CD4-positive, CD25-positive, alpha-beta regulatory T cell (primary cell): Measurements from ENCODE around the gene CD300C. TPM values are rescaled to one million over a fixed set of nuclear protein-coding genes. Genes with fewer than 3 reads are reported as not detected.
"Not testable (repeated sequence)": the region's sequence is repeated elsewhere in the genome, so short reads cannot be mapped to it uniquely, and the experiment has no call there.

Source experiments
- ATAC-seq, 2 donors: fragments of 150-1000 bp; cut with Tn5 transposase; one replicate each; pipeline ENCODE4 v1.10.0; 2021; ENCODE audit warnings: low read depth in 2 of 2, moderate number of reproducible peaks in 2 of 2, moderate library complexity in 1 of 2
- DNase-seq, 3 donors: peaks; one replicate each; pipeline versions ENCODE4 v3.0.0 to v3.0.0-alpha.2; 2012 to 2022; ENCODE audit warnings: mixed read lengths in 1 of 3
- H3K27ac ChIP-seq: one replicate; pipeline ENCODE4 v1.7.0; 2013; ENCODE audit warnings: mild to moderate bottlenecking, low read length; ENCODE audit not compliant: insufficient read depth, poor library complexity, severe bottlenecking
- H3K27me3 ChIP-seq: one replicate; pipeline ENCODE4 v1.7.0; 2013; ENCODE audit warnings: low read length; ENCODE audit not compliant: control insufficient read depth, insufficient read depth
- H3K36me3 ChIP-seq: one replicate; pipeline ENCODE4 v1.7.0; 2013; ENCODE audit warnings: mild to moderate bottlenecking, low read length, moderate library complexity; ENCODE audit not compliant: control insufficient read depth, insufficient read depth
- H3K4me1 ChIP-seq: 2 replicates; pipeline ENCODE4 v1.7.0; 2013; ENCODE audit warnings: mild to moderate bottlenecking, low read length; ENCODE audit not compliant: insufficient read depth, control insufficient read depth, poor library complexity, severe bottlenecking
- H3K4me3 ChIP-seq: one replicate; pipeline ENCODE4 v1.7.0; 2013; ENCODE audit warnings: low read depth, mild to moderate bottlenecking, low read length, moderate library complexity
- H3K9me3 ChIP-seq, 2 experiments: 1 replicate in 1 of 2; 2 replicates in 1 of 2; pipeline ENCODE4 v1.7.0; 2013; ENCODE audit warnings: low read length in 2 of 2, mild to moderate bottlenecking in 1 of 2, moderate library complexity in 1 of 2; ENCODE audit not compliant: control insufficient read depth in 2 of 2
- H3K27ac Mint-ChIP-seq, 3 donors: one replicate each; pipeline ENCODE4 v1.8.0; 2020 to 2022; ENCODE audit warnings: mild to moderate bottlenecking in 3 of 3, mixed read lengths in 3 of 3, moderate library complexity in 2 of 3
- H3K27me3 Mint-ChIP-seq: one replicate; pipeline ENCODE4 v1.8.0; 2022; ENCODE audit warnings: mild to moderate bottlenecking, mixed read lengths
- H3K36me3 Mint-ChIP-seq: one replicate; pipeline ENCODE4 v1.8.0; 2020; ENCODE audit warnings: mixed read lengths
- H3K4me1 Mint-ChIP-seq, 4 donors: one replicate each; pipeline ENCODE4 v1.8.0; 2020 to 2022; ENCODE audit warnings: mixed read lengths in 4 of 4, mild to moderate bottlenecking in 1 of 4
- H3K4me3 Mint-ChIP-seq, 4 donors: one replicate each; pipeline ENCODE4 v1.8.0; 2020 to 2022; ENCODE audit warnings: mild to moderate bottlenecking in 4 of 4, mixed read lengths in 4 of 4, moderate library complexity in 3 of 4
- H3K9me3 Mint-ChIP-seq, 7 donors: one replicate each; pipeline ENCODE4 v1.8.0; 2020 to 2022; ENCODE audit warnings: mixed read lengths in 7 of 7, mild to moderate bottlenecking in 3 of 7, moderate library complexity in 2 of 7
- polyA plus RNA-seq, 4 donors: library from polyadenylated mRNA; unstranded; fragments of 300-500 nt; fragmentation: Illumina TruSeq; gene quantifications; one replicate each; pipeline ENCODE4 v1.2.3, GENCODE V29; 2021
- total RNA-seq: library from RNA; stranded (reverse); gene quantifications from one replicate; pipeline ENCODE4 v1.2.3, GENCODE V29; 2022

CD300C gene
- total and polyA plus RNA-seq, 5 donors from 2014 or later = 0.15 TPM; not detected in 4

DNA sequence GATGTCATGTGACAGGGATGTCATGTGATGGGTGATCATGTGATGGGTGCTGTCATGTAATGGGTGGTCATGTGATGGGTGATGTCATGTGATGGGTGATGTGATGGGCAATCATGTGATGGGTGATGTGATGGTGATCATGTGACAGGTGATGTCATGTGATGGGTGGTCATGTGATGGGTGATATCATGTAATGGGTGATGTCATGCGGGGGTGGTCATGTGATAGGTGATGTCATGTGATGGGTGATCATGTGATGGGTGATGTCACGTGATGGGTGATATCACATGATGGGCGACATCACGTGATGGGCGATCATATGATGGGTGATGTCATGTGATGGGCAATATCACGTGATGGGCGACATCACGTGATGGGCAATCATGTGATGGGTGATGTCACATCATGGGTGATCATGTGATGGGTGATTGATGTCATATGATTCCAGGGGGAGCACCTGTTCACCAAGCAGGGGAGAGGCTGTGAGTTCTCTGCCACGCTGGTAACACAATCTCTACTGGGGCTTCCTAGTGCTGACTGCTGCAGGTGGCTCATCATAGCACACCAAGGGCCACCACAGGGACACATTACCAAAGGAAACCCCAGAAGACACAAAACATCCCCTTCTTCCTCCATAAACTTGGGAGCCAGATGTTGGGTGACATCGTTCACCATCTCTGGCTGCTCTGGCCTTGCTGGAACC lies 31.1 kb downstream of the CD300C start:
- Mint-ChIP-seq H3K36me3 (peaks cover 9% of the 10 kb centered on the region), H3K9me3 (peaks cover 0 to 20% (median 8%) of the 10 kb centered on the region in 7 donors), H3K4me3 (peak overlapping the region; percentile 48 to 93 (median 76)), H3K27me3 (peaks cover 42% of the 10 kb centered on the region), H3K27ac (peak overlapping the region in 2 of 3 donors; percentile 67 to 94), H3K4me1 (peaks cover 0 to 4% (median 1%) of the 10 kb centered on the region in 4 donors)
- ATAC-seq (peak; percentile 16 to 22), DNase-seq (peak in 1 of 3 donors; percentile 23)
- Histone ChIP-seq H3K9me3 (peaks cover 0 to 3% of the 10 kb centered on the region in 2 experiments), H3K27me3 (peaks cover 5% of the 10 kb centered on the region), H3K4me1 (no peaks in the 10 kb centered on the region), H3K36me3 (no peaks in the 10 kb centered on the region), H3K4me3 (no peak overlapping the region), H3K27ac (no peak overlapping the region)

GRCh38 chr17:74513987-74514631 lies 31.8 kb downstream of the CD300C start:
- H3K27me3 Mint-ChIP-seq = peaks cover 40% of the 10 kb centered on the region
- H3K27me3 ChIP-seq = peaks cover 6% of the 10 kb centered on the region
- H3K9me3 Mint-ChIP-seq = peaks cover 0 to 20% (median 8%) of the 10 kb centered on the region in 7 donors
- peak; percentile 25 to 41 for ATAC-seq
- no peak overlapping the region for H3K4me3 ChIP-seq
- H3K36me3 Mint-ChIP-seq = peaks cover 9% of the 10 kb centered on the region
- H3K9me3 ChIP-seq = peaks cover 0 to 3% of the 10 kb centered on the region in 2 experiments
- H3K27ac ChIP-seq = no peak overlapping the region
- H3K4me1 Mint-ChIP-seq = peaks cover 0 to 4% (median 1%) of the 10 kb centered on the region in 4 donors
- H3K4me3 Mint-ChIP-seq = peak overlapping the region; percentile 48 to 93 (median 76)
- DNase-seq = peak; percentile 24 to 57 (median 43)
- H3K36me3 ChIP-seq = no peaks in the 10 kb centered on the region
- peak overlapping the region; percentile 27 to 94 (median 67) for H3K27ac Mint-ChIP-seq
- H3K4me1 ChIP-seq = no peaks in the 10 kb centered on the region

GRCh38 chr17:74512624-74513091 lies 33.3 kb downstream of the CD300C start:
- Histone ChIP-seq H3K27ac (no peak overlapping the region), H3K27me3 (peaks cover 10% of the 10 kb centered on the region), H3K4me1 (no peaks in the 10 kb centered on the region), H3K9me3 (no peaks in the 10 kb centered on the region), H3K36me3 (no peaks in the 10 kb centered on the region), H3K4me3 (no peak overlapping the region)
- H3K4me1 Mint-ChIP-seq = peaks cover 0 to 4% (median 1%) of the 10 kb centered on the region in 4 donors
- H3K27ac Mint-ChIP-seq = no peak overlapping the region
- peaks cover 47% of the 10 kb centered on the region for H3K27me3 Mint-ChIP-seq
- H3K4me3 Mint-ChIP-seq = no peak overlapping the region
- peaks cover 9% of the 10 kb centered on the region for H3K36me3 Mint-ChIP-seq
- ATAC-seq (peak; percentile 27 to 33), DNase-seq (no peak)
- peaks cover 0 to 11% (median 4%) of the 10 kb centered on the region in 7 donors for H3K9me3 Mint-ChIP-seq

DNA sequence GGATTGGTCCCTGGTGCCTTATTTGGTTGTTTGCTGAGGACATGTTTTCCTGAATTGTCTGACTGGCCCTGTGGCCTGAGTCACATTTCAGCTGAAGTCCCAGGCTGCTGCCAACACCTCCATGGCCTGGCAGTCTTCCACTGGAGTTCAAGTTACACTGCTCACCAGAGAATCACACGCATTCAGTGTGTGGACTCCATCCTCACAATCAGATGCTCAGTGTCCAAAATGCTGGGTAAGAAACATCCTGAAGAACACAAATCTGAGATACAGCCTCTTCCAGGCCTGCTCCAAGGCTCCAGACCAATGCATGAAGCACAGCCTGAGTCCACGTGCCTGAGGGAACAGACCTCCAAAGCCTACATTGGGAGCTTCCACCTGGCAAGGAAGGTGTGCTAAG lies 33.9 kb downstream of the CD300C start:
- no peak overlapping the region for H3K4me3 Mint-ChIP-seq
- ATAC-seq (no peak), DNase-seq (no peak)
- H3K4me1 Mint-ChIP-seq = peaks cover 0 to 4% (median 1%) of the 10 kb centered on the region in 4 donors
- Histone ChIP-seq H3K4me1 (no peaks in the 10 kb centered on the region), H3K36me3 (no peaks in the 10 kb centered on the region), H3K27me3 (peaks cover 10% of the 10 kb centered on the region), H3K27ac (no peak overlapping the region), H3K9me3 (no peaks in the 10 kb centered on the region), H3K4me3 (no peak overlapping the region)
- H3K9me3 Mint-ChIP-seq = peaks cover 0 to 11% (median 4%) of the 10 kb centered on the region in 7 donors
- no peak overlapping the region for H3K27ac Mint-ChIP-seq
- peaks cover 48% of the 10 kb centered on the region for H3K27me3 Mint-ChIP-seq
- peaks cover 9% of the 10 kb centered on the region for H3K36me3 Mint-ChIP-seq

DNA sequence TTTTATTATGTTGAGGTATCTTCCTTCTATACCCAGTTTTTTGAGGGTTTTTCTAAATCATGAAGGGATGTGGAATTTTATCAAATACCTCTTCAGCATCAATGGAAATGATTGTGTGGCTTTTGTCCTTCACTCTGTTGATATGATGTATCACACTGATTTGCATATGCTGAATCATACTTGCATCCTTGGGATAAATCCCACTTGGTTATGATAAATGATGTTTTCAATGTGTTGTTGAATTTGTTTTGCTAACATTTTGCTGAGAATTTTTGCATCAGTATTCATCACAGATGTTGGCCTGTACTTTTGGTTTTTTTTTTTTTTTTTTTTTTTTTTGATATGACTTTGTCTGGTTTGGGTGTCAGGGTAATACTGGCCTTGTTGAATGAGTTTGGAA lies 37.8 kb downstream of the CD300C start:
- Mint-ChIP-seq H3K4me3 (no peak overlapping the region), H3K4me1 (no peaks in the 10 kb centered on the region), H3K27ac (no peak overlapping the region), H3K9me3 (peaks cover 0 to 1% (median 0%) of the 10 kb centered on the region in 7 donors), H3K27me3 (peaks cover 35% of the 10 kb centered on the region), H3K36me3 (no peaks in the 10 kb centered on the region)
- no peak for ATAC-seq
- no peaks in the 10 kb centered on the region for H3K36me3 ChIP-seq
- no peak for DNase-seq
- no peaks in the 10 kb centered on the region for H3K9me3 ChIP-seq
- peaks cover 12% of the 10 kb centered on the region for H3K27me3 ChIP-seq
- no peaks in the 10 kb centered on the region for H3K4me1 ChIP-seq
- H3K4me3 ChIP-seq = no peak overlapping the region
- no peak overlapping the region for H3K27ac ChIP-seq

- H3K36me3 ChIP-seq, H3K9me3 ChIP-seq, H3K27ac ChIP-seq, H3K27me3 Mint-ChIP-seq, H3K4me1 ChIP-seq, H3K4me1 Mint-ChIP-seq, H3K27ac Mint-ChIP-seq, H3K36me3 Mint-ChIP-seq, H3K9me3 Mint-ChIP-seq, DNase-seq, H3K27me3 ChIP-seq, H3K4me3 Mint-ChIP-seq, ATAC-seq, H3K4me3 ChIP-seq: not testable (repeated sequence)
These were observed 42.0 kb downstream of the CD300C start for GRCh38 chr17:74503949-74504348.

DNA sequence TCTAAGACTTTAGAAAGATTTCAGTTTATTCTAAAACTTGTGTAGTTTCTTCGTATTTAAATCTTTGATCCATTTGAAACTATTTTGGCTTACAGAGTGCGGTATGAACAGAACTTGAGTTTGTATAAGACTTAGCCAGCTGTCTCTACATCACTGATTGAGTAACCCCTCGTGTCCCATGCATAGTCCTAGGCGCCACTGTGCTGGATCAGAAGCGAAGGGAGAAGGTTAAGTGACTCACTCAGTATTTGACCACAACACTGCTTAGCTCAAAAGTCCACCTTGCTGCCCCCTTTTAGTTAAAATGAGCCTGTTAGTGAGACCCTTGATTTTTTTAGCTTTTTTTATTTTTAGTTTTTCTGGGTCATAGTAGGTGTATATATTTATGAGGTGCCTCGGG lies 43.1 kb downstream of the CD300C start:
- H3K36me3 Mint-ChIP-seq = no peaks in the 10 kb centered on the region
- H3K9me3 Mint-ChIP-seq = no peaks in the 10 kb centered on the region
- Histone ChIP-seq H3K27ac (no peak overlapping the region), H3K27me3 (peaks cover 3% of the 10 kb centered on the region), H3K4me3 (no peak overlapping the region), H3K36me3 (no peaks in the 10 kb centered on the region), H3K4me1 (no peaks in the 10 kb centered on the region), H3K9me3 (no peaks in the 10 kb centered on the region)
- no peak overlapping the region for H3K4me3 Mint-ChIP-seq
- no peak overlapping the region for H3K27ac Mint-ChIP-seq
- DNase-seq (no peak), ATAC-seq (no peak)
- H3K4me1 Mint-ChIP-seq = no peaks in the 10 kb centered on the region
- H3K27me3 Mint-ChIP-seq = peaks cover 2% of the 10 kb centered on the region
